HFFc6 (cell line): ENCODE data around the gene NR6A1. TPM values are rescaled to one million over a fixed set of nuclear protein-coding genes. Genes with fewer than 3 reads are reported as not detected.

Experiments used
- DNase-seq: peaks from one replicate; pipeline ENCODE4 v3.0.0-alpha.2; 2018
- H3K27ac Mint-ChIP-seq: 2 replicates; pipeline ENCODE4 v1.8.0; 2020; ENCODE audit warnings: mild to moderate bottlenecking, mixed read lengths
- H3K27me3 Mint-ChIP-seq: 2 replicates; pipeline ENCODE4 v1.8.0; 2021; ENCODE audit warnings: mild to moderate bottlenecking, moderate library complexity, mixed read lengths; ENCODE audit not compliant: insufficient read depth
- H3K36me3 Mint-ChIP-seq: 2 replicates; pipeline ENCODE4 v1.8.0; 2021; ENCODE audit warnings: low read depth, mixed read lengths
- H3K4me1 Mint-ChIP-seq: 2 replicates; pipeline ENCODE4 v1.8.0; 2020; ENCODE audit warnings: low read depth, mixed read lengths
- H3K4me3 Mint-ChIP-seq: 2 replicates; pipeline ENCODE4 v1.8.0; 2020; ENCODE audit warnings: mild to moderate bottlenecking, moderate library complexity, mixed read lengths
- H3K9me3 Mint-ChIP-seq: 2 replicates; pipeline ENCODE4 v1.8.0; 2020; ENCODE audit warnings: mild to moderate bottlenecking, mixed read lengths
- total RNA-seq, 6 experiments: library from RNA; stranded (reverse); fragmentation: NEBNext Ultra II Directional; extraction: Animal tissue kit (Norgen Biotek cat#: 25700); gene quantifications; 2 replicates in 1 of 6; 3 replicates in 5 of 6; pipeline ENCODE4 v1.2.3, GENCODE V29; 2021
- TF ChIP-seq, protein P1 (sequence below): fragments of 200-600 bp; sonication (generic); IDR thresholded peaks from 2 replicates; pipeline ENCODE4 v1.5.0; 2021; ENCODE audit warnings: antibody characterized with exemption, mild to moderate bottlenecking

The NR6A1 gene
- total RNA-seq, 6 experiments from 2014 or later = 0.05 to 0.26 (median 0.13) TPM

DNA sequence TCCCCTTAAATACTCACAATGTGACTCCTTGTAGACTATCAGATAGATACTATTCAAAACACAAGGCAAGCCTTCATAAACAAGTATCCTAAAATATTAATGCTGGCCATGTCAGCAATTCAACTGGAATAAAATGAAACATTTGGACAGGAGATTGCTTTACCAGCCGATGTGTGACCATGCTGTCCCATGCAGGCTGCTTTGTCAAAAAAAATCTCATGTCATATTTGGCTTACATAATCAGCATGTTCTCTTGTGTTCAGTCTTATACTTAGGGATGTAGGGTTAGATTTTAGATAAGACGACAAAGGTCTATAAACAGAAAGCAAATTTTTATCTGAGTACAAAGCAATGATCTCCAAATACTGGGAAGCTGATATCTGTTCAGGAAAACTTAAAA, 108.5 kb downstream of the NR6A1 start:
- H3K36me3 Mint-ChIP-seq = peaks cover 25% of the 10 kb centered on the region
- H3K4me3 Mint-ChIP-seq = peak overlapping the region; percentile 67; the same call in 1 of the 2 replicates
- H3K27ac Mint-ChIP-seq = peak overlapping the region; percentile 75; the same call in 1 of the 2 replicates
- TF ChIP-seq, protein P1, sequence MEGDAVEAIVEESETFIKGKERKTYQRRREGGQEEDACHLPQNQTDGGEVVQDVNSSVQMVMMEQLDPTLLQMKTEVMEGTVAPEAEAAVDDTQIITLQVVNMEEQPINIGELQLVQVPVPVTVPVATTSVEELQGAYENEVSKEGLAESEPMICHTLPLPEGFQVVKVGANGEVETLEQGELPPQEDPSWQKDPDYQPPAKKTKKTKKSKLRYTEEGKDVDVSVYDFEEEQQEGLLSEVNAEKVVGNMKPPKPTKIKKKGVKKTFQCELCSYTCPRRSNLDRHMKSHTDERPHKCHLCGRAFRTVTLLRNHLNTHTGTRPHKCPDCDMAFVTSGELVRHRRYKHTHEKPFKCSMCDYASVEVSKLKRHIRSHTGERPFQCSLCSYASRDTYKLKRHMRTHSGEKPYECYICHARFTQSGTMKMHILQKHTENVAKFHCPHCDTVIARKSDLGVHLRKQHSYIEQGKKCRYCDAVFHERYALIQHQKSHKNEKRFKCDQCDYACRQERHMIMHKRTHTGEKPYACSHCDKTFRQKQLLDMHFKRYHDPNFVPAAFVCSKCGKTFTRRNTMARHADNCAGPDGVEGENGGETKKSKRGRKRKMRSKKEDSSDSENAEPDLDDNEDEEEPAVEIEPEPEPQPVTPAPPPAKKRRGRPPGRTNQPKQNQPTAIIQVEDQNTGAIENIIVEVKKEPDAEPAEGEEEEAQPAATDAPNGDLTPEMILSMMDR = no peak
- no peak for DNase-seq
- H3K9me3 Mint-ChIP-seq = no peaks in the 10 kb centered on the region
- H3K27me3 Mint-ChIP-seq = peaks cover 4% of the 10 kb centered on the region
- peaks cover 64% of the 10 kb centered on the region for H3K4me1 Mint-ChIP-seq

DNA sequence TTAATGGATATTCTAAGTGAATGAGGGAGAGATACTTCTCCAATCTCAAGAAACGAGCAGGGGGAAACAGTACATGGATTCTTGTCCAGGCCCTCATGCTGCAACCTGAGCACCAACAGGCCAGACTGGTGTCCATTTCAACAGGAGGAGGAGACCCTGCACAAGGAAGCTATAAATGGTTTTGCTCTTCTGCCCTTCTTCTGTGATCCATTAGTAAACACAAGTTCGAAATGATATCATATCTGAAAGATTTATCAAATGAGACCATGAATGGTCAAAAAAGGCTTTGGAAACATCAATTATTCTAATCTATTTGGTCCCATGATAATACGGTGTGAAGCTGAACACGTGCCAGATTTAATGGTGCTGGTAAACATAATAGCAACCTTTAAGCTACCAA, 109.8 kb downstream of the NR6A1 start:
- Mint-ChIP-seq H3K36me3 (peaks cover 25% of the 10 kb centered on the region), H3K27me3 (peaks cover 4% of the 10 kb centered on the region), H3K9me3 (no peaks in the 10 kb centered on the region), H3K4me1 (peaks cover 72% of the 10 kb centered on the region), H3K27ac (peak overlapping the region; percentile 78), H3K4me3 (peak overlapping the region; percentile 96)
- DNase-seq = no peak
- TF ChIP-seq, protein P1 = no peak

DNA sequence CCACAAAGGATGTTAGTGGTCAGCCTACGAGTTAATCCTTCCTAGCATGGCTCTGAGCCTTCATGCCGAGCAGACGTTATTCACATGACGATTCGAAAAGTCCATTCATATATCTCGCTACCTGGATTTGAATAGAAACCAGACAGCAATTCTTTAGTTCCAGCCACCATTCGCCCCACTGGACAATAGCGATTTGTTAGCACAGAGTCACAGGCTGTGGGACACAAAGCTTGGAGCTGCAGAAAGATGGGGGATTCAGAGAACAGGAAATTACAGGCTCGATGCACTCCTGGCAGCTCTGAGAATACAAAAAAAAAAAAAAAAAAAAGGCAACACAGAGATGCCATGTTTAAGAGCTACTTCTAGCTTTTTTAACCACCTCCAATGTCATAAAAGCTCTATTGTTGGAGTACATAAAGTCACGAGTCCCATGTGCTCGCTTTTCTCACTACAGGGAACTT, 110.7 kb downstream of the NR6A1 start:
- Mint-ChIP-seq H3K4me3 (peak overlapping the region; percentile 96), H3K36me3 (peaks cover 25% of the 10 kb centered on the region), H3K27ac (peak overlapping the region; percentile 98), H3K27me3 (peaks cover 6% of the 10 kb centered on the region), H3K9me3 (no peaks in the 10 kb centered on the region), H3K4me1 (peaks cover 70% of the 10 kb centered on the region)
- TF ChIP-seq, protein P1 = no peak
- DNase-seq = peak; percentile 9

DNA sequence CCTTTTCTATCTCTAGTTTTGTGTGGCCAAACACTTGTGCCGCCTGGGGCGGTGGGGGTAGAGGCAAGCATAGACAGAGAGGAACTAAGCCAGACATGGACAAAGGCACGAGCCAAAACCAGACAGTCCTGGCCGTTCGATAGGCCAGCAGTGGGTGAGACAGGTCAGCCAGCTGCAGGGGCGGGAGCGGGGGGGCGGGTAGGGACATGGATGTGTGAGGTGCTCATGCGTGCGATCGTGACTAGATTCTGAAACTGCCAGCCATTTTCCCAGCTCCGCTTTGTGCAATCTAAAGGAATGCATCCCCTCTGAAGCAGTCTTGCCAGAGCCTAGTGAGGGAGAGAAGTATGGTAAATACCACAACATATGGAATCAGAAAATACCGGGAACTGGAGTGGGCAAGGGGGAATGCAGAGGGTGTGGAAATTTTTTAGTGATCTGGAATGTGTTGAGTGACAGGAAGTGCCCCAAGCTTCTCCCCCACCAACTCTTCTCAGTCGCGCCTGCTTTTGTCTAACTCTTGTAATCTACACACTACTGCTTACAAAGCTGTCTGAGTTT, 111.9 kb downstream of the NR6A1 start:
- H3K4me3 Mint-ChIP-seq = peak overlapping the region; percentile 96
- H3K27ac Mint-ChIP-seq = peak overlapping the region; percentile 98
- peak; percentile 92 for DNase-seq
- H3K36me3 Mint-ChIP-seq = peaks cover 22% of the 10 kb centered on the region
- no peaks in the 10 kb centered on the region for H3K9me3 Mint-ChIP-seq
- H3K27me3 Mint-ChIP-seq = peaks cover 7% of the 10 kb centered on the region
- TF ChIP-seq, protein P1 = no peak
- peaks cover 68% of the 10 kb centered on the region for H3K4me1 Mint-ChIP-seq

DNA sequence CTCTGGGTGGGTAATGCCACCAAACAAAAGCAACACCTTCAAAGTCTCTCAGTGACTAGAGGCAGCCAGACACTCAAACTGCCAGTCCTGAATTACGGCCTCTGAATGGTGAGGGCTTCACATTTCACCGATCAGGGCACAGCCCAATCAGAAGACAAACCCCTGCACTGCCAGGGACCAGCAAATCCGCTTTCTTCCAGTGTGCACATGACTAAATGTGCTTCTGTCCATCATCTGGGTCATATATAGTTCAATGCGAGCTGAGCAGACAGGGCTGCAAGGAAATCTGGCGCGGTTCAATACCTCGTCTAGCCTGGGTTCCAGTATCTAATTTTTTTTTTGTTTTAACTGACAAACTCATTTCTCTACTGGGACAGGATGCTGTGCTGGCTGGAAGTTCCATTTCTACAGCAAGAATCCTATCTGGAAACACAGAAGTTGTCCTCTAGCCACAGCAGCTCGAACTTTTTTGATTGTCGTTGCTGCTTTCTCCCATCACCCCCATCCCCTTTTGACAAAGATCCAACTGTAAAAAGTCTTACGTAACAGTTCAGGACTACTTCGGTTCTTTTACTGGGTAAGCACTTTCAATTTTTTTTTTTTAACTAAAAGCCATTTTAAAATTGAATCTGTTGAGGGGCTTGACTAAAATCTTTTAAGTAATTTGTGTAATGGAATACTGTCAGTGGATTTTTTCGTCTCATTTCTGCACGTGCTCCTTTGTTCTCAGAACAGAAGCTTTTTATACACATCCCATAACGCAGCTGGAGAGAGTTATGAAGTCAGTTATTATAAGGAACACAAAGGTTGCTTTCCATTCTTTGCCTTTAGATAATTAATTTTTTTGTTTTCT, 112.7 kb downstream of the NR6A1 start:
- Mint-ChIP-seq H3K27ac (peak overlapping the region; percentile 98), H3K9me3 (no peaks in the 10 kb centered on the region), H3K27me3 (peaks cover 7% of the 10 kb centered on the region), H3K4me1 (peaks cover 64% of the 10 kb centered on the region), H3K36me3 (peaks cover 16% of the 10 kb centered on the region), H3K4me3 (peak overlapping the region; percentile 96)
- peak; percentile 96 for DNase-seq
- TF ChIP-seq, protein P1 = no peak
